Smooth muscle cell (in vitro differentiated cells): ENCODE measurements around the gene GRIP1. TPM values are rescaled to one million over a fixed set of nuclear protein-coding genes. Genes with fewer than 3 reads are reported as not detected.

ENCODE experiments used
- DNase-seq: peaks from one replicate; lab custom pipeline; 2025; ENCODE audit not compliant: unreplicated experiment; lab: John Stamatoyannopoulos, UW
- H2AFZ ChIP-seq: fragments of 200-600 bp; sonication (generic); 2 replicates; pipeline ENCODE4 v1.6.0; 2016; ENCODE audit warnings: antibody characterized with exemption, low read depth, mild to moderate bottlenecking
- H3F3A ChIP-seq: fragments of 200-600 bp; sonication (generic); 2 replicates; pipeline ENCODE4 v1.6.0; 2017; ENCODE audit warnings: antibody characterized with exemption, low read depth
- H3K27ac ChIP-seq: fragments of 200-600 bp; sonication (generic); 2 replicates; pipeline ENCODE4 v1.5.1; 2016; ENCODE audit warnings: low read depth, mild to moderate bottlenecking
- H3K27me3 ChIP-seq: fragments of 200-600 bp; sonication (generic); 2 replicates; pipeline ENCODE4 v1.6.1; 2016; ENCODE audit warnings: low read depth, mild to moderate bottlenecking
- H3K36me3 ChIP-seq: fragments of 200-600 bp; sonication (generic); 2 replicates; pipeline ENCODE4 v1.5.1; 2016; ENCODE audit warnings: low read depth
- H3K4me1 ChIP-seq: fragments of 200-600 bp; sonication (generic); 2 replicates; pipeline ENCODE4 v1.5.1; 2016; ENCODE audit warnings: low read depth
- H3K4me2 ChIP-seq: fragments of 200-600 bp; sonication (generic); 2 replicates; pipeline ENCODE4 v1.6.0; 2016; ENCODE audit warnings: mild to moderate bottlenecking
- H3K4me3 ChIP-seq: fragments of 200-600 bp; sonication (generic); 2 replicates; pipeline ENCODE4 v1.5.1; 2016; ENCODE audit warnings: mild to moderate bottlenecking
- H3K79me2 ChIP-seq: fragments of 200-600 bp; sonication (generic); 2 replicates; pipeline ENCODE4 v1.6.0; 2016; ENCODE audit warnings: low read depth, mild to moderate bottlenecking
- H3K9ac ChIP-seq: fragments of 200-600 bp; sonication (generic); 2 replicates; pipeline ENCODE4 v1.6.0; 2016; ENCODE audit warnings: low read depth
- H3K9me3 ChIP-seq: fragments of 200-600 bp; sonication (generic); replicated peaks from 2 replicates; pipeline ENCODE4 v1.5.1; 2016; ENCODE audit warnings: low read depth
- H4K20me1 ChIP-seq: fragments of 200-600 bp; sonication (generic); 2 replicates; pipeline ENCODE4 v1.6.0; 2016; ENCODE audit warnings: low read depth
- CTCF ChIP-seq: fragments of 200-600 bp; sonication (generic); IDR thresholded peaks from 2 replicates; pipeline ENCODE4 v1.5.1; 2017; ENCODE audit warnings: borderline replicate concordance, mild to moderate bottlenecking, antibody characterized with exemption; ENCODE audit not compliant: insufficient read depth, poor library complexity, severe bottlenecking
- WGBS: methylation state at CpG from one replicate; pipeline ENCODE4 v1.1.7; 2016; ENCODE audit warnings: low lambda C conversion rate; 5-methylcytosine and 5-hydroxymethylcytosine counted together
- polyA plus RNA-seq: library from polyadenylated mRNA; unstranded; fragments of >200 nt; fragmentation: Nextera tagmentation; extraction: Ambion mirVana; gene quantifications from 2 replicates; pipeline ENCODE4 v1.2.1, GENCODE V29; 2016
- total RNA-seq: library from RNA; depleted of rRNA; stranded (reverse); fragments of >200 nt; gene quantifications from 2 replicates; pipeline ENCODE4 v1.2.3, GENCODE V29; 2014

Gene GRIP1
- total and polyA plus RNA-seq, 2 experiments from 2014 or later = 4.0 to 5.9 TPM

GRCh38 chr12:66571361-66571915 is 107.4 kb downstream of the GRIP1 start:
- no peaks in the 10 kb centered on the region for H3K79me2 ChIP-seq
- TF ChIP-seq CTCF = no peak
- 86% methylated on average over 1 of the region's 1 CpG for WGBS

DNA sequence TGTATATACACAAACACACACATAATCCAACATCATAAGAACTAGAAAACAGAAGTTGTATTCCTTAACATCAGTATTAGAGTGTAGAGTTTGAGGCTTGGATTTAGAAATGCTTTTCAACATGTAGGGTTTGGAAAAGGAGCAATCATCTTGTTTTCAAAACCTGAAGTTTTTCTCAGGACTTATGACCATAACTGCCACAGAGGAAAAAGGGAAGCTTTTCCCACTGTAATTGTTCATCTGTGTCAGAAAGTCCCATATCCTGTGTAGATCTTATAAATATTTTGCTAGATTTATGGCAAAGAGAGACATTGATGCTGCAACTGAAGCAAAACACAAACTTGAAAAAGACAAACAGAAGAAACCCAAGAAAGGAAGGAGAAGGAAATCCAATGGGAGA is 115.7 kb downstream of the GRIP1 start:
- no peaks in the 10 kb centered on the region for H3K9me3 ChIP-seq
- H3F3A ChIP-seq = no peaks in the 10 kb centered on the region
- H3K4me2 ChIP-seq = no peak overlapping the region
- no peak overlapping the region for H3K4me3 ChIP-seq
- H4K20me1 ChIP-seq = no peaks in the 10 kb centered on the region
- H3K27ac ChIP-seq = no peak overlapping the region
- no peak for TF ChIP-seq CTCF
- H3K4me1 ChIP-seq = no peaks in the 10 kb centered on the region
- no peak overlapping the region for H2AFZ ChIP-seq
- H3K36me3 ChIP-seq = no peaks in the 10 kb centered on the region
- no peak for DNase-seq
- H3K79me2 ChIP-seq = no peaks in the 10 kb centered on the region
- H3K27me3 ChIP-seq = no peaks in the 10 kb centered on the region
- no peak overlapping the region for H3K9ac ChIP-seq

More at GRCh38 chr12:66571361-66571915, 107.4 kb downstream of the GRIP1 start:
- H3K4me3 ChIP-seq = no peak overlapping the region
- no peaks in the 10 kb centered on the region for H3K9me3 ChIP-seq
- no peaks in the 10 kb centered on the region for H4K20me1 ChIP-seq
- H3K4me2 ChIP-seq = no peak overlapping the region
- H3K27ac ChIP-seq = no peak overlapping the region
- H2AFZ ChIP-seq = no peak overlapping the region
- H3K9ac ChIP-seq = no peak overlapping the region
- no peaks in the 10 kb centered on the region for H3K36me3 ChIP-seq
- no peaks in the 10 kb centered on the region for H3F3A ChIP-seq
- H3K4me1 ChIP-seq = no peaks in the 10 kb centered on the region
- DNase-seq = no peak
- no peaks in the 10 kb centered on the region for H3K27me3 ChIP-seq

- H4K20me1 ChIP-seq = no peaks in the 10 kb centered on the region
- H3K79me2 ChIP-seq = no peaks in the 10 kb centered on the region
- no peak for DNase-seq
- H3K4me3 ChIP-seq = no peak overlapping the region
- H3K27me3 ChIP-seq = no peaks in the 10 kb centered on the region
- H3K4me1 ChIP-seq = no peaks in the 10 kb centered on the region
- no peak overlapping the region for H3K9ac ChIP-seq
- H3K4me2 ChIP-seq = no peak overlapping the region
- no peak overlapping the region for H2AFZ ChIP-seq
- WGBS = 94% methylated on average over 3 of the region's 3 CpGs
- H3K9me3 ChIP-seq = no peaks in the 10 kb centered on the region
- H3K36me3 ChIP-seq = no peaks in the 10 kb centered on the region
- no peaks in the 10 kb centered on the region for H3F3A ChIP-seq
- peak; percentile 20 for TF ChIP-seq CTCF
- H3K27ac ChIP-seq = no peak overlapping the region
These were observed 123.8 kb downstream of the GRIP1 start for GRCh38 chr12:66555113-66555512.

- Histone ChIP-seq H2AFZ (no peak overlapping the region), H3F3A (no peaks in the 10 kb centered on the region), H3K27me3 (no peaks in the 10 kb centered on the region), H3K9ac (no peak overlapping the region), H4K20me1 (no peaks in the 10 kb centered on the region), H3K4me2 (no peak overlapping the region), H3K4me1 (no peaks in the 10 kb centered on the region), H3K79me2 (no peaks in the 10 kb centered on the region), H3K36me3 (no peaks in the 10 kb centered on the region), H3K4me3 (no peak overlapping the region), H3K27ac (no peak overlapping the region), H3K9me3 (no peaks in the 10 kb centered on the region)
- no peak for TF ChIP-seq CTCF
- DNase-seq = no peak
These were observed 126.2 kb downstream of the GRIP1 start for GRCh38 chr12:66552716-66553115.
